Mesenchymal stem cell (in vitro differentiated cells and primary cell): Measurements from ENCODE around the gene TMEM52.

Experiments
- DNase-seq: peaks from one replicate; pipeline ENCODE4 v3.0.0-alpha.2; 2013
- H2AFZ ChIP-seq: one replicate; pipeline ENCODE4 v1.6.1; 2013; ENCODE audit warnings: low read depth, mild to moderate bottlenecking, control low read depth, inconsistent platforms, low read length, moderate library complexity
- H2AK5ac ChIP-seq: 2 replicates; pipeline ENCODE4 v1.6.1; 2013; ENCODE audit warnings: low read length, moderate library complexity, mild to moderate bottlenecking, inconsistent platforms; ENCODE audit not compliant: severe bottlenecking
- H2BK120ac ChIP-seq: one replicate; pipeline ENCODE4 v1.6.1; 2013; ENCODE audit warnings: low read depth, mild to moderate bottlenecking, inconsistent platforms, low read length, moderate library complexity
- H2BK12ac ChIP-seq, 2 experiments: one replicate each; pipeline ENCODE4 v1.6.1; 2013; ENCODE audit warnings: inconsistent platforms in 2 of 2, low read length in 2 of 2, mild to moderate bottlenecking in 2 of 2, moderate library complexity in 2 of 2, control low read depth in 1 of 2
- H2BK15ac ChIP-seq: one replicate; pipeline ENCODE4 v1.6.1; 2013; ENCODE audit warnings: mild to moderate bottlenecking, low read depth, inconsistent platforms; ENCODE audit not compliant: poor library complexity, severe bottlenecking
- H2BK5ac ChIP-seq: 2 replicates; pipeline ENCODE4 v1.6.1; 2013; ENCODE audit warnings: low read depth, mild to moderate bottlenecking, low read length, control low read depth, inconsistent platforms; ENCODE audit not compliant: poor library complexity, severe bottlenecking
- H3K14ac ChIP-seq, 2 experiments: one replicate each; pipeline ENCODE4 v1.6.1; 2013; ENCODE audit warnings: inconsistent platforms in 2 of 2, low read length in 2 of 2, control low read depth in 1 of 2, mild to moderate bottlenecking in 1 of 2, moderate library complexity in 1 of 2
- H3K18ac ChIP-seq, 2 experiments: one replicate each; pipeline ENCODE4 v1.6.1; 2013; ENCODE audit warnings: inconsistent platforms in 2 of 2, low read length in 2 of 2, control low read depth in 1 of 2, low read depth in 1 of 2, mild to moderate bottlenecking in 1 of 2
- H3K23ac ChIP-seq, 2 experiments: one replicate each; pipeline ENCODE4 v1.6.1; 2013; ENCODE audit warnings: inconsistent platforms in 2 of 2, low read length in 2 of 2, mild to moderate bottlenecking in 2 of 2, moderate library complexity in 2 of 2, control low read depth in 1 of 2
- H3K27ac ChIP-seq: 2 replicates; pipeline ENCODE4 v1.5.1; 2013; ENCODE audit warnings: mild to moderate bottlenecking, moderate library complexity, low read length, control low read depth, inconsistent platforms; ENCODE audit not compliant: poor library complexity, severe bottlenecking
- H3K27me3 ChIP-seq, 2 experiments: 2 replicates each; pipeline versions ENCODE4 v1.6.1 to v1.7.0; 2013; ENCODE audit warnings: low read length in 2 of 2, mild to moderate bottlenecking in 2 of 2, moderate library complexity in 2 of 2, control low read depth in 1 of 2, inconsistent platforms in 1 of 2; ENCODE audit not compliant: control insufficient read depth in 1 of 2, insufficient read depth in 1 of 2
- H3K36me3 ChIP-seq, 2 experiments: 2 replicates each; pipeline versions ENCODE4 v1.6.1 to v1.7.0; 2013; ENCODE audit warnings: low read length in 2 of 2, control low read depth in 1 of 2, inconsistent platforms in 1 of 2, low read depth in 1 of 2, mild to moderate bottlenecking in 1 of 2; ENCODE audit not compliant: insufficient read depth in 2 of 2, control insufficient read depth in 1 of 2
- H3K4ac ChIP-seq, 2 experiments: one replicate each; pipeline ENCODE4 v1.6.1; 2013; ENCODE audit warnings: inconsistent platforms in 2 of 2, low read length in 2 of 2, mild to moderate bottlenecking in 2 of 2, moderate library complexity in 2 of 2, control low read depth in 1 of 2, low read depth in 1 of 2
- H3K4me1 ChIP-seq: 2 replicates; pipeline ENCODE4 v1.6.1; 2013; ENCODE audit warnings: low read depth, low read length, control low read depth; ENCODE audit not compliant: control insufficient read depth, insufficient read depth
- H3K4me2 ChIP-seq: 2 replicates; pipeline ENCODE4 v1.6.1; 2013; ENCODE audit warnings: low read length, mild to moderate bottlenecking, inconsistent platforms; ENCODE audit not compliant: poor library complexity, severe bottlenecking
- H3K4me3 ChIP-seq, 2 experiments: 2 replicates each; pipeline versions ENCODE4 v1.5.1 to v1.7.0; 2013; ENCODE audit warnings: low read length in 2 of 2, mild to moderate bottlenecking in 2 of 2, control low read depth in 1 of 2, low read depth in 1 of 2; ENCODE audit not compliant: insufficient read depth in 1 of 2
- H3K79me1 ChIP-seq: replicated peaks from 2 replicates; pipeline ENCODE4 v1.6.1; 2013; ENCODE audit warnings: mild to moderate bottlenecking, control low read depth, low read length, inconsistent platforms; ENCODE audit not compliant: poor library complexity, severe bottlenecking
- H3K9ac ChIP-seq: 2 replicates; pipeline ENCODE4 v1.7.0; 2013; ENCODE audit warnings: mild to moderate bottlenecking, low read length, moderate library complexity
- H3K9me3 ChIP-seq: 2 replicates; pipeline ENCODE4 v1.7.0; 2013; ENCODE audit warnings: mild to moderate bottlenecking, low read length; ENCODE audit not compliant: control insufficient read depth
- H4K8ac ChIP-seq: one replicate; pipeline ENCODE4 v1.6.1; 2013; ENCODE audit warnings: inconsistent platforms, mild to moderate bottlenecking, low read length, moderate library complexity
- H4K91ac ChIP-seq: one replicate; pipeline ENCODE4 v1.6.1; 2013; ENCODE audit warnings: mild to moderate bottlenecking, low read length, inconsistent platforms
- WGBS: methylation state at CpG from one replicate; pipeline ENCODE4 v1.1.7; 2013; ENCODE audit warnings: mixed read lengths; 5-methylcytosine and 5-hydroxymethylcytosine counted together

Gene TMEM52

DNA sequence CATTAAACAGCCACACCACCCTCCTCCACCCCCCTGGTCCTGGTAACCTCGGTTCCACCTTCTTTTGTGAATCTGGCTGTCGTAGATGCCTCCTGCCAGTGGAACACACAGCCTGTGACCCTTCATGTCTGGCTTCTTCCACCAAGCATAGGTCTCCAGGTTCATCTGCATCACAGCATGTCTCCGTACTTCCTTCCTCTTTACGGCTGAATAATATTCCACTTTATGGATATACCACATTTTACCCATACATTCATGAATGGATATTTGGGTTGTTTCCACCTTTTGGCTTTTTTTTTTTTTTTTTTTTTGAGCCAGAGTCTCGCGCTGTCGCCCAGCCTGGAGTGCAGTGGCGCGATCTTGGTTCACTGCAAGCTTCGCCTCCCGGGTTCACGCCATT lies 15.9 kb downstream of the TMEM52 start:
- H3K36me3 ChIP-seq, result peaks cover 0 to 8% of the 10 kb centered on the region in 2 experiments
- no peak overlapping the region for H3K23ac ChIP-seq
- no peak overlapping the region for H3K9ac ChIP-seq
- H3K27ac ChIP-seq, result no peak overlapping the region
- H4K91ac ChIP-seq, result no peak overlapping the region
- no peaks in the 10 kb centered on the region for H3K9me3 ChIP-seq
- DNase-seq, result no peak
- no peak overlapping the region for H2BK120ac ChIP-seq
- WGBS, result 91% methylated on average over 4 of the region's 12 CpGs
- H2BK5ac ChIP-seq, result no peak overlapping the region
- no peaks in the 10 kb centered on the region for H3K27me3 ChIP-seq
- peaks cover 21% of the 10 kb centered on the region for H3K4me1 ChIP-seq
- no peak overlapping the region for H2AFZ ChIP-seq
- H2BK15ac ChIP-seq, result no peak overlapping the region
- H2AK5ac ChIP-seq, result no peak overlapping the region
- no peak overlapping the region for H3K4me2 ChIP-seq
- H2BK12ac ChIP-seq, result no peak overlapping the region
- no peak overlapping the region for H3K4me3 ChIP-seq
- H4K8ac ChIP-seq, result no peak overlapping the region
- no peak overlapping the region for H3K18ac ChIP-seq
- H3K4ac ChIP-seq, result no peak overlapping the region
- H3K14ac ChIP-seq, result no peak overlapping the region
- peaks cover 8% of the 10 kb centered on the region for H3K79me1 ChIP-seq

DNA sequence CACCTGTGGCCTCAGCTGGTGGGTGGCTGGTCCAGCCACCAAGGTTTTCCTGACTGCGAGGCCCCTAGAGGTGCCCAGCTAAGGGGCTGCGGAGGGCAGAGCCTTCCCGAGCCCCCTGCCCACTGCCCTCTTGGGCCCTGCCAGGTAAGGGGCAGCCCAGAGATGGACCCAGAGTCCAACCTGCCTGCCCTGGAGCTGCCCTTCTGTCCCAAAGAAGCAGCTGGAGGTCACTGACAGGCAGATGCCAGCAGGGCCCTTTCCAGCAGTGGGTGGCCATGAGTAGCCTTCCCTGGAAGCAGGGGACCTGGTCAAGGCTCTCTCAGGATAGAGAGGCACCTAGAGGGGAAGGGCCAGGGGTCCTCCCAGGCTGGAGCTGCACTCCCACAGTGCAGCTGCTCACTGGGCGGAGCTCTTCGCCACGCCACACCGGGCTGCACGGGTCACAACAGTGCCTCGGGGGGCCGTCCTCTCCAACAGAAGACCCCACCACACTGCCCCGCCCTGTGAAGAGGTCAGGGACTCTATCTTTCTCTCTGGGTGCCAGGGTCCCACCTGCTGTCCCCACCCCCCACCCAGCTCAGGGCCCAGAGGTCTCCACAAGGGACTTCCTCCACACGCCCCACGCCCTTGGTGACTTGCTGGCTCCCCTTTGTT lies 17.3 kb downstream of the TMEM52 start:
- no peaks in the 10 kb centered on the region for H3K27me3 ChIP-seq
- no peak overlapping the region for H3K23ac ChIP-seq
- WGBS, result 83% methylated on average over 13 of the region's 13 CpGs
- no peak overlapping the region for H2BK120ac ChIP-seq
- H3K79me1 ChIP-seq, result peaks cover under 1% of the 10 kb centered on the region
- peaks cover 0 to under 1% of the 10 kb centered on the region in 2 experiments for H3K36me3 ChIP-seq
- no peak overlapping the region for H3K27ac ChIP-seq
- no peak overlapping the region for H2BK5ac ChIP-seq
- no peaks in the 10 kb centered on the region for H3K9me3 ChIP-seq
- no peak overlapping the region for H3K9ac ChIP-seq
- no peak overlapping the region for H2BK12ac ChIP-seq
- no peak overlapping the region for H3K4ac ChIP-seq
- no peak overlapping the region for H3K18ac ChIP-seq
- no peak overlapping the region for H2BK15ac ChIP-seq
- H4K91ac ChIP-seq, result no peak overlapping the region
- peaks cover 13% of the 10 kb centered on the region for H3K4me1 ChIP-seq
- H3K4me2 ChIP-seq, result no peak overlapping the region
- H3K4me3 ChIP-seq, result no peak overlapping the region
- no peak overlapping the region for H2AK5ac ChIP-seq
- DNase-seq, result no peak
- no peak overlapping the region for H3K14ac ChIP-seq
- no peak overlapping the region for H4K8ac ChIP-seq
- H2AFZ ChIP-seq, result no peak overlapping the region

DNA sequence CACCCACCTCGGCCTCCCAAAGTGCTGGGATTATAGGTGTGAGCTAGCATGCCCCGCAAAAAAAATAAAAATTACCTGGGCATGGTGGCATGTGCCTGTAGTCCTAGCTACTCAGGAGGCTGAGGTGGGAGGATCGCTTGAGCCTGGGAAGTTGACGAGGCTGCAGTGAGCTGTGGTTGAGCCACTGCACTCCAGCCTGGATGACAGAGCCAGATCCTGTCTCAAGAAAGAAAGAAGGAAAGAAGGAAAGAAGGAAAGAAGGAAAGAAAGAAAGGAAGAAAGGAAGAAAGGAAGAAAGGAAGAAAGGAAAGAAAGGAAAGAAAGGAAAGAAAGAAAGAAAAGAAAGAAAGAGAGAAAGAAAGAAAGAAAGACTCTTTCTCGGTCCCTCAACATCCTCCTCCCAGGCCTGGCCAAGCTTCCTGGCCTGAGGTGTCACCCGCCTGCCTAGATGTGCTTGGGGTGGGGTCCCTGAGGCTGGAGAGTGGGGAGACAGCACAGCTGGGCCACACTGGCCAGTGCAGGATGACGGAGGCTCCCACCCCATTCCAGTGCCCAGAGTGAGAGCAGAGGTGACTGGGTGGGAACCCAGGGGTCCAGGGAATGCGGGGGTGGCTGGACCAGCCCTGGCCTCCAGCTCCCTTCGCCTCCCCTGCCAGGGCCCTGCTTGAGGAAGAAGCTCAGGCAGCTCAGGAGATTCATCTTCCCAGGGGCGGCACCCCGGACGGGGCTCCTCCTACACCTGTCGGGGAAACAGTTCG lies 18.0 kb downstream of the TMEM52 start:
- H2BK12ac ChIP-seq, result peak overlapping the region in 1 of 2 experiments; percentile 33
- H2BK5ac ChIP-seq, result no peak overlapping the region
- no peak overlapping the region for H3K27ac ChIP-seq
- 81% methylated on average over 12 of the region's 14 CpGs for WGBS
- no peak overlapping the region for H3K4ac ChIP-seq
- H3K4me3 ChIP-seq, result no peak overlapping the region
- no peak overlapping the region for H2BK15ac ChIP-seq
- H3K4me2 ChIP-seq, result no peak overlapping the region
- no peak overlapping the region for H3K14ac ChIP-seq
- no peak overlapping the region for H2AK5ac ChIP-seq
- peaks cover 6% of the 10 kb centered on the region for H3K4me1 ChIP-seq
- no peak overlapping the region for H3K9ac ChIP-seq
- H2BK120ac ChIP-seq, result no peak overlapping the region
- no peak overlapping the region for H3K18ac ChIP-seq
- H3K36me3 ChIP-seq, result no peaks in the 10 kb centered on the region
- H3K23ac ChIP-seq, result no peak overlapping the region
- no peak overlapping the region for H2AFZ ChIP-seq
- no peaks in the 10 kb centered on the region for H3K27me3 ChIP-seq
- H4K91ac ChIP-seq, result no peak overlapping the region
- H4K8ac ChIP-seq, result no peak overlapping the region
- no peaks in the 10 kb centered on the region for H3K9me3 ChIP-seq
- H3K79me1 ChIP-seq, result no peaks in the 10 kb centered on the region
- no peak for DNase-seq

DNA sequence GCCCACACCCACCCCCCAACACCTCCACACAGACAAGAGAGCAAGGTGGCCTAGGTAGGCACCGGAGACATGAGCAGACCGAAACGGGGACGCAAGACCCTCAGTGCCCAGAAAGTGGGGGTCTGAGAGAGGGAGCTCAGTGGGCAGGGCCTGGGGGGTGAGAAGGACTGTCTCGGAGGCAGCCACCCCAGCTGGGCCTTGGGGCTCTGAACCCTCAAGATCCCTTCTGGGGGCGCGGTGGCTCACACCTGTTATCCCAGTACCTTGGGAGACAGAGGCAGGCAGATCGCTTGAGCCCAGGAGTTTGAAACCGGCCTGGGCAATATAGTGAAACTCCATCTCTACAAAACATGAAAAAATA lies 19.1 kb downstream of the TMEM52 start:
- Histone ChIP-seq H3K4me2 (no peak overlapping the region), H3K14ac (no peak overlapping the region), H2BK120ac (no peak overlapping the region), H3K9me3 (no peaks in the 10 kb centered on the region), H2AFZ (no peak overlapping the region), H2AK5ac (no peak overlapping the region), H3K4ac (no peak overlapping the region), H3K4me1 (peaks cover 8% of the 10 kb centered on the region), H2BK15ac (no peak overlapping the region), H3K9ac (no peak overlapping the region), H3K27ac (no peak overlapping the region), H2BK5ac (no peak overlapping the region), H3K18ac (no peak overlapping the region), H3K36me3 (no peaks in the 10 kb centered on the region), H4K91ac (no peak overlapping the region), H4K8ac (no peak overlapping the region), H2BK12ac (no peak overlapping the region), H3K79me1 (peaks cover under 1% of the 10 kb centered on the region), H3K23ac (no peak overlapping the region), H3K27me3 (peaks cover 0 to 10% of the 10 kb centered on the region in 2 experiments), H3K4me3 (no peak overlapping the region)
- 96% methylated on average over 9 of the region's 9 CpGs for WGBS
- DNase-seq, result no peak
